Measurements from ENCODE around the gene ARMC6.
A peak's percentile ranks its signal among the peaks of the same experiment; 100 is the strongest.
"Not testable (repeated sequence)": the region's sequence is repeated elsewhere in the genome, so short reads cannot be mapped to it uniquely, and the experiment has no call there.

Gene ARMC6

GRCh38 chr19:19023376-19023775 is 10.0 kb upstream of the ARMC6 start:
- DNase-seq = not testable (repeated sequence)

GRCh38 chr19:19025861-19026260 is 7.5 kb upstream of the ARMC6 start:
- DNase-seq = no peak

DNA sequence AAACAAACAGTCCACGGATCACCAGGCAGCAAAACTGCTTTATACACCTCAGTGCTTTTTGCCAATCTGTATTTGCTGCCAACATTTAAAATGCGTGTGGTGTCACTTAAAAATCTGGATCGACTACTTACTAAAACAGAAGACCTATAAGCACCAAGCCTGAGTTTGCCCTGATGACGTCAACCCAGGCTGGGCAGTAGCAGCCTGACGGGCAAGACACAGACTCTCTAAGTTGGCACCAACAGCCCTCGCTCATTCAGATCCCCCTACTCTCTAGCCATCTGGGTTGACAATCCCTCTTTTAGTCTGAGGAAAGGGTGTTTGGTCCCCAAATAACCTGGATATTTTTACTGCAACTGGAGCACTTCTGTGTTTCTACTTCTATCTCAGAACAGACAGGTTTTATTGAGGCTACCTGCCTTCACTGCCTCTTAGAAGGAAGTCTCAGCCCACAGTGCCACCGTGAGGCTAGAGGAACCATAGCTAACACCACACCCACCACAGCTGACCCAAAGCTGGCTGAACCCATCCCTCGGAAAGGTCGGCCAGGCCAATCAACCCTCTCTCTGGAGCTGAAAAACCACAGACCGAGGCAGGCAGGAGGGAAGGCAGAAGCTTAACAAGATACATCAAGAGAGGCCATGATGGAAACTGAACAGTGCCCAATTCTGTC is 7.0 kb upstream of the ARMC6 start:
- DNase-seq = no peak

GRCh38 chr19:19027228-19027627 is 6.2 kb upstream of the ARMC6 start:
- DNase-seq = no peak

DNA sequence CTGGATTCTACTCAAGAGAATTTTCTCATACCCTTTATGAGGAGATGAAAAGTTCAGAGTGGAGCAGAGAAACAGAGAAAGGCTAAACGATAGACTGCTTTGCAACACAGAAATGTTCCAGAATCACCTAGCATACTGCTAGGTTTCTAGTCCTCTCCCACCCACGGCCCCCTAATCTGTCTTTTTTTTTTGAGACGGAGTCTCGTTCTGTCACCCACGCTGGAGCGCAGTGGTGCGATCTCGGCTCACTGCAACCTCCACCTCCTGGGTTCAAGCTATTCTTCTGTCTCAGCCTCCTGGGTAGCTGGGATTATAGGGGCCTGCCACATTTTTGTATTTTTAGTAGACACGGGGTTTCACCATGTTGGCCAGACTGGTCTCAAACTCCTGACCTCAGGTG is 4.9 kb upstream of the ARMC6 start:
- no peak for DNase-seq

DNA sequence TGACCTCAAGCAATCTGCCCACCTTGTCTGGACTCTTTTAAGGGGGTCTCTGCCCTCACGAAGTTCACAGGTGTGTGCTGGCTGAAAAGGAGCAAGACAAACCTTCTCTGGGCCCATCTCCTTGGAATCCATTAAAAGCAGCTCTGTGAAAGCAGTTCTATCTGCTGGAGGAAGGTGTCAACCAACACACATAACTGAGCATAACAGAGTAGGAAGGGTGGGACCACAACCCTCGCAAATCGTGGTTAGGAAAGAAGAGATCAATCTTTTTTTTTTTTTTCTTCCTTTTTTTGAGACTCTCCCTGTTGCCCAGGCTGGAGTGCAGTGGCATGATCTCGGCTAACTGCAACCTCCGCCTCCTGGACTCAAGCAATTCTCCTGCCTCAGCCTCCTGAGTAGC is 1.5 kb upstream of the ARMC6 start:
- DNase-seq = no peak

DNA sequence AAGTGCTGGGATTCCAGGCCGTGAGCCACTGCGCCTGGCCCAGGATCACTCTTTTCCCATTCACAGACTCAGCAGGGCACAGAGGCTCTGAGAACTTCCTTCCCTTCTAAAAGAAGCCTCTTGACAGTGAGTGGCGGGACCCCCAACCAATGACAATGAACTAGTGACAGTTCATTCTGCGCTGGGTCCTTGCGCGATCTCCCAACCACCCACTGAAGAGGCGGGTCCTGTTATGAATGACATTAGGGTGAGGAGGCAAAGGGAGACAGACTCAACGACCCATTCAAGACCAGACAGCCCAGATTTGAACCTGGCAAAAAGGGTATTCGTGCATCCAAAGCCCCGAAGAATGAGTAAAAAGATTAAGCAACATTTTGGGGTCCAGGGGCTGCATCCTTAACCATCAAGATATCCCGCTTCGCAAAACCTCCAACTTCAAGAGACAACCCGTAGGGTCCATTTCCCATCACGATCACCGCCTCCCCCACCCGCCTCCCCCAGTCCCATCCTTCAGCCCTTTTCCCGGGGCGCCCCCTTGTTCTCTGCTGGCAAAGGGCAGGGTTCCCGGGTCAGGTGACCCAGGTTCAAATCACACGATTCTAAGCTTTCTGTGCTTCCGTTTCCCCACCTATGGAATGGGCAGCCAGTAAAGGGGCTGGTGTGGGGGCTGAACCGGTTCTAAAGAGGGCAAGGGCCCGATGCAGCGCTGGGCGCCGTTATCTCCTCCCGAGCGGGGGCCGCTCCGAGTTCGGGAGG is 805 bp upstream of the ARMC6 start:
- peak; percentile 64 for DNase-seq

DNA sequence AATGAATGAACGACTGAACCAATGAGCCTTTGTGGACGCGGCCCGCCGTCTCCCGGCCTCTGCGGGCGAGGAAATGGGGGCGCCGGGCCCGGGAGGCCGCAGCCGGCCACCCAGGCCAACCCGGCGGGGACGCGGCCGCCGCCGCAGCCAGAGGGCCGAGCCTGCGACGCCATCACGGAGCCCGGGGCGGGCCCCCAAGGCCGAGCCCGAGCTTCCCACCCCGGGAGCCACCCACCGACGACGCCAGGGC is 302 bp upstream of the ARMC6 start:
- no peak for DNase-seq

DNA sequence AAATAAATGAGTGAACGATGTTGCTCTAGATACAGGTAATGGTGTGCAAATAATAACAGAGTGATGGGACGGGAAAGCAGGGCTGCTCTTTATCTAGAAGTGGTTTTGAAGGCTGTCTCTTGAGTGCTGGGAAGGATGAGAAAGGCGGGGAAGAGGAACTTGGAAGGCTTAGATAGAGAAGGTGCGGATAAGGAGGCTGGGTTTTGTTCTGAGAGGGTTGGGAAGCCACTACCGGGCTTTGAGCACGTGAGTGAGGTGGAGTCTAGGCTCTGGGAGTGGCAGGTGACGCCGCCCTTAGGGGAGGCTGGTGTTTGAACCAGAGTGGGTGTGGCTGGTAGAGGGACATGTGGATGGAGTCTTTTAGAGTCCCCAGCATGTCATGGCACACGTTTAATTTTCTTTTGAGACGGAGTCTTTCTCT is 811 bp downstream of the ARMC6 start:
- DNase-seq = peak; percentile 66

GRCh38 chr19:19039901-19040300 is 6.5 kb downstream of the ARMC6 start:
- DNase-seq = no peak

GRCh38 chr19:19040417-19040816 is 7.0 kb downstream of the ARMC6 start:
- DNase-seq = no peak

GRCh38 chr19:19042732-19043280 is 9.4 kb downstream of the ARMC6 start:
- DNase-seq = no peak

DNA sequence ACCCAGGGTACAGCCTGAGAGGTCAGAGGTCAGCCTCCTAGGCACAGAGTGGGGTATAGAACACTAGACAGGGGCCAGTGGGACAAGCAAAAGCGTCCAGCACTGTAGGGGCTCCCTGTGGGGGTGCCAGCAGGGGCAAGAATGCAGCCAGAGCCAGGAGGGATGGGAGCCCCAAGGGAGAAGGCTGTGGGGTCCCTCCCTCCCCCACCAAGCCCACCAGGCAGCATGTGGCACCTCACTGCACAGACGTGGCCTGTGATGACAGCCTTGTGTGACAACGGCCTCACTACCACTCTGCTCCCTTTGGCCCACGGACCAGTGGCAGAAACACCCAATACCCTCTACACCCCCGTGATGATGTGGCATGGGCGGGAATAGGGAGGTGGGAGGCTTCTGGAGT is 10.1 kb downstream of the ARMC6 start:
- DNase-seq = no peak

- no peak for DNase-seq
Measured at GRCh38 chr19:19043881-19044280, 10.5 kb downstream of the ARMC6 start.

DNA sequence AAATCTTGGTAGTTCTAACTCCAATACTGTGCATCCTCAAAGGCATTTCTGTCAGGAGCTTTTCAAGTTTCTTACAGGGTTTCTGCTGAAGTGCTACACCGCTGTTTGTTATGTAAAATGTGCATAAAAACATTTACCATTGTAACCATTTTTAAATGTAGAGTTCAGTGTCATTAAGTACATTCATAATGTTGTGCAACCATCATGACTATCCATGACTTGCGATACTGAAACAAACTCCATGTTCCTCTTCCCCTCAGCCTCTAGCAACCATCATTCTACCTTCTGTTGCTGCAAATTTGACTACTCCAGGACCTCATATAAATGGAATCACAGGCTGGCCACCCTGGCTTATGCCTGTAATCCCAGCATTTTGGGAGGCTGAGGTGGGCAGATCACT is 16.0 kb downstream of the ARMC6 start:
- DNase-seq = no peak

- no peak for DNase-seq
Measured at GRCh38 chr19:19050104-19050503, 16.7 kb downstream of the ARMC6 start.

DNA sequence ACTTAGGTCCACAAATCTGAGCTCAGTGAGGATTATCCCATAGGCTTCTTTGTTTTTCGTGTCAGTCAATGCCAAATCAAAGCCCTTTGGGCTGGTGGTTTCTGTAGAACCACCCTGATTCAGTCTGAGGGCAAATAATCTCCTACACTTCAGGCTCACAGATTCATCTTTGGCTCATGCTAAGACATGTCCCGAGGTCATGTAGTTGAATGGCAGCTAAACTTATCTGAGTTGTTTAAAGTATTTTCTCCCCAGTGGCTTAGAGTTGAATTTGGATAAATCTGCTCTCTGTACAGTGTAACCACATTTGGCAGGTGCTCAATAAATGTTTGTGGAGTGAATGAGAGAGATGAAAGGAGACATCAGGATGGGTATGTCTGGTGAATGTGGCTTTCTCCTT is 17.3 kb downstream of the ARMC6 start:
- DNase-seq = no peak

GRCh38 chr19:19051478-19052213 is 18.2 kb downstream of the ARMC6 start:
- DNase-seq = no peak

GRCh38 chr19:19052921-19053320 is 19.5 kb downstream of the ARMC6 start:
- no peak for DNase-seq

DNA sequence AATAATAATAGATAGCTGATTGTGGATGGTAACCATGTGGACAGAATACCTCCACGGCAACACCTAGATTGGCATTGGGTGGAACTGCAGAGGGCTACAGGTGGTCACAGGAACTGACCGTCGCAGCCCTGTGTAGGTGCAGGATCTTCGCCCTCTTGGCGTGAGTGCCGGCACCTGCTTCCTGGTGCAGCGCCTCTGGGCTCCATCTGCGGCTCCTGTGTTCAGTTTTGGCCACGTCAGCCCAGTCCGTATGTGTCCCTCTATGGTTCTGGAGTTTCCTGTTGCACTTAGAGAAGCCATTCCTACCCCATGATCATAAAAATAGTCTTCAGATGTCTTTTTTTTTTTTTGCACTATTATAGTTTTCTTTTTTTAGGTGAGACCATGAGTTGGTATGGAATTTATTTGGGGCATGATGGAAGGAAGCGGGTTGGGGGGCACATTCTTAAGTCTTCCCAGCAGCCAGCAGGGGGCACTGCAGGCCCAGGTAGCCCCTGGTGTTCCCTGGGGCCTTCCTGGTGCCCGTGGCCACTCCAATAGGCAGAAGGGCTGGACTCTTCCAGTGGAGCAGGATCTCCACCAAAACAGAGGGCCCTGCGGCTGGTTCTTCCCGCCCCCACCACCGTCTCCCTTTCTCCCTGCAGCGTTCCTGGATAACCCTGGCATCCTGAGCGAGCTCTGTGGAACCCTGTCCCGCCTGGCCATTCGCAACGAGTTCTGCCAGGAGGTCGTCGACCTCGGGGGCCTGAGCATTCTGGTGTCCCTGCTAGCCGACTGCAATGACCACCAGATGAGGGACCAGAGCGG is 20.3 kb downstream of the ARMC6 start:
- DNase-seq = peak; percentile 17

DNA sequence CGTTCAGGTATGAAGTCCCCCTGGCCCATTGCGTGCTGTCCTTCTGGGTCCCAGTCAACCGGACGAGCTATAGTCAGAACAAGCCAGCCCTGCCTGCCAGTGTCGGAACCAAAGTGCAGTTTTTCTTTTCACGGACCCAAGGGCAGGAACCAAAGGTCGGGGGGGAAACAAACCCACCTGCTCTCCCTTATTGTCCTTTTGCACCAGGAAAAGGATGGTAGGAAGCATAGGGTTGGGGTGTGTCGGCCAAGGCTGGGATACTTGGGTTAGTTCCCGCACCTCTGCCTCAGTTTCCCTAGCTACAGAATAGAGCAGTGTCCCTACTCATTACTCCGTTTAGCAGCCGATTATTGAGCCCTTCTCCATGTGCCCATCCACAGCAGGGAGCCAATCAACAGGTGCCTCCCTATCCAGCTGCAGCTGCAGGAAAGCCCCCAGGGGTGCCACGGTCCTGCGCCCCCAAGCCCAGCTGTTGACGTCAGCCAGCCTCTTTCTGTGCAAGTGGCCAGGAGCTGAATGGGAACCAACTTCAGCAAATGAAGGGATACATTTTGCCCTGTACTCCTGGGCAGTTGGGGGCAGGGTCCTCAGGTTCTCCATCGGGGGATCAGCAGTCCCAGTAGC is 21.0 kb downstream of the ARMC6 start:
- DNase-seq = no peak

- no peak for DNase-seq
Measured at GRCh38 chr19:19054939-19055440, 21.6 kb downstream of the ARMC6 start.
